DND-41 (cell line): Measurements from ENCODE around the gene FBXL22.
A peak's percentile ranks its signal among the peaks of the same experiment; 100 is the strongest.

Experiments
- ATAC-seq: fragments of 200-7000 bp; cut with Tn5 transposase; 3 replicates; pipeline ENCODE4 v1.9.1; 2021; ENCODE audit warnings: low read depth; ENCODE audit not compliant: insufficient read depth
- DNase-seq: peaks from one replicate; pipeline ENCODE4 v3.0.0-alpha.2; 2020
- H2AFZ ChIP-seq: 2 replicates; pipeline ENCODE4 v1.6.0; 2012; ENCODE audit warnings: low read depth, low read length
- H3K27ac ChIP-seq: 2 replicates; pipeline ENCODE4 v1.5.1; 2012; ENCODE audit warnings: low read length, inconsistent platforms
- H3K27me3 ChIP-seq: fragments of 200-600 bp; sonication (generic); 2 replicates; pipeline ENCODE4 v1.6.0; 2012; ENCODE audit warnings: low read length, mild to moderate bottlenecking, inconsistent platforms; ENCODE audit not compliant: insufficient read depth, poor library complexity
- H3K36me3 ChIP-seq: 2 replicates; pipeline ENCODE4 v1.5.1; 2012; ENCODE audit warnings: low read length, inconsistent platforms; ENCODE audit not compliant: insufficient read depth
- H3K4me1 ChIP-seq: 2 replicates; pipeline ENCODE4 v1.5.1; 2012; ENCODE audit warnings: mild to moderate bottlenecking, low read length; ENCODE audit not compliant: insufficient read depth
- H3K4me2 ChIP-seq: 2 replicates; pipeline ENCODE4 v1.6.0; 2012; ENCODE audit warnings: mild to moderate bottlenecking, moderate library complexity, low read length, inconsistent platforms; ENCODE audit not compliant: insufficient read depth
- H3K4me3 ChIP-seq, 2 experiments: fragments of 200-600 bp in 1 of 2; shearing (Covaris generic) in 1 of 2; 2 replicates each; pipeline ENCODE4 v1.5.1; 2012 to 2016; ENCODE audit warnings: inconsistent platforms in 2 of 2, low read length in 2 of 2, mild to moderate bottlenecking in 2 of 2, low read depth in 1 of 2, moderate library complexity in 1 of 2
- H3K79me2 ChIP-seq: 2 replicates; pipeline ENCODE4 v1.6.0; 2012; ENCODE audit warnings: low read length, inconsistent platforms; ENCODE audit not compliant: insufficient read depth
- H3K9ac ChIP-seq: 2 replicates; pipeline ENCODE4 v1.6.0; 2012; ENCODE audit warnings: low read depth, mild to moderate bottlenecking, inconsistent platforms, low read length, moderate library complexity
- H3K9me3 ChIP-seq: 2 replicates; pipeline ENCODE4 v1.5.1; 2012; ENCODE audit warnings: low read length, moderate library complexity, mild to moderate bottlenecking, inconsistent platforms; ENCODE audit not compliant: insufficient read depth, severe bottlenecking
- H4K20me1 ChIP-seq: 2 replicates; pipeline ENCODE4 v1.6.0; 2012; ENCODE audit warnings: low read length; ENCODE audit not compliant: insufficient read depth
- CTCF ChIP-seq: IDR thresholded peaks from 2 replicates; pipeline ENCODE4 v1.5.1; 2012; ENCODE audit warnings: borderline replicate concordance, low read length, moderate library complexity, mild to moderate bottlenecking; ENCODE audit not compliant: poor library complexity, severe bottlenecking; ENCODE audit errors: extremely low read depth
- EZH2 ChIP-seq: IDR thresholded peaks from 3 replicates; pipeline ENCODE4 v1.6.1; 2012; ENCODE audit warnings: borderline replicate concordance, low read depth, mild to moderate bottlenecking, moderate library complexity, low read length, inconsistent platforms; ENCODE audit not compliant: severe bottlenecking

FBXL22 gene

GRCh38 chr15:63601026-63601703, 4.0 kb downstream of the FBXL22 start:
- Histone ChIP-seq H3K9ac (peak overlapping the region; percentile 74), H3K4me2 (peak overlapping the region; percentile 99), H2AFZ (peak overlapping the region; percentile 97), H3K27me3 (no peaks in the 10 kb centered on the region), H3K36me3 (no peaks in the 10 kb centered on the region), H3K4me1 (peaks cover 20% of the 10 kb centered on the region), H3K4me3 (peak overlapping the region; percentile 47 to 82), H3K9me3 (no peaks in the 10 kb centered on the region), H3K27ac (peak overlapping the region; percentile 63), H4K20me1 (peaks cover 2% of the 10 kb centered on the region; the same call in 1 of the 2 replicates), H3K79me2 (no peaks in the 10 kb centered on the region)
- DNase-seq (peak; percentile 64), ATAC-seq (peak; percentile 50)
- TF ChIP-seq CTCF = no peak
- TF ChIP-seq EZH2 = no peak

DNA sequence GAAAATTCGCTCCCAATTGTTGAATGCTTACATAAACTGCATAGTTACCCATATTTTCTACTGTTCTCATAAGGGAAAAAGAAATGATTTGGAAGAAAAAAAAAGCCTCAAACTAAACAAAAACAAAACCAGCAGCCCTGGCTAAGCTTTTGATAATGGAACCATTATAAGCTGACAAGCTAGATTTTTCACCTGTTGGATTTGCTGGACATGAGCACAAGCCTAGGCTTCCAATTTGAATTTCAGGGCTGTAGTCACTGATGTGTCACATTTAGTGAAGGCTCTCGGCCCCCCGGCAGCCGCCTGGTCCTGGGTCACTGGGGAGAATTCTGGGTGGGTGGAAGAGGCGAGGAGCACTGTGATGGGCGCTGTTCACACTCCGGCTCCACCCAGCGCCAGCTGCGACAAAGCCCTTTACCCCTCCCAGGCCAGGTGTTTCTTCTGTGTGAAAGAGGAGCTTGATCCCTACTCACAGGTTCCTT, 4.6 kb downstream of the FBXL22 start:
- DNase-seq (no peak), ATAC-seq (no peak)
- TF ChIP-seq CTCF = no peak
- TF ChIP-seq EZH2 = no peak
- H4K20me1 ChIP-seq = peaks cover 2% of the 10 kb centered on the region; the same call in 1 of the 2 replicates
- peak overlapping the region; percentile 99 for H3K4me2 ChIP-seq
- no peaks in the 10 kb centered on the region for H3K27me3 ChIP-seq
- peaks cover 20% of the 10 kb centered on the region for H3K4me1 ChIP-seq
- H2AFZ ChIP-seq = peak overlapping the region; percentile 97; the same call in 1 of the 2 replicates
- H3K79me2 ChIP-seq = no peaks in the 10 kb centered on the region
- peak overlapping the region; percentile 74 for H3K9ac ChIP-seq
- H3K4me3 ChIP-seq = peak overlapping the region; percentile 47 to 82; a peak in 3 of 4 replicates
- no peaks in the 10 kb centered on the region for H3K9me3 ChIP-seq
- no peaks in the 10 kb centered on the region for H3K36me3 ChIP-seq
- no peak overlapping the region for H3K27ac ChIP-seq

GRCh38 chr15:63602595-63602994, 5.4 kb downstream of the FBXL22 start:
- H3K4me3 ChIP-seq = no peak overlapping the region
- H3K27me3 ChIP-seq = no peaks in the 10 kb centered on the region
- H4K20me1 ChIP-seq = peaks cover 2% of the 10 kb centered on the region; the same call in 1 of the 2 replicates
- TF ChIP-seq EZH2 (no peak), CTCF (no peak)
- no peak for DNase-seq
- no peaks in the 10 kb centered on the region for H3K79me2 ChIP-seq
- no peak overlapping the region for H2AFZ ChIP-seq
- H3K36me3 ChIP-seq = peaks cover under 1% of the 10 kb centered on the region
- peaks cover 20% of the 10 kb centered on the region for H3K4me1 ChIP-seq
- H3K9me3 ChIP-seq = no peaks in the 10 kb centered on the region
- no peak overlapping the region for H3K9ac ChIP-seq
- H3K27ac ChIP-seq = no peak overlapping the region
- H3K4me2 ChIP-seq = no peak overlapping the region
- ATAC-seq = no peak
